GM18858 (cell line): ENCODE measurements around the gene PRCP.
"Not testable (repeated sequence)": the region's sequence is repeated elsewhere in the genome, so short reads cannot be mapped to it uniquely, and the experiment has no call there.

Experiments used
- ATAC-seq: cut with Tn5 transposase; IDR thresholded peaks from one replicate; pipeline ENCODE4 v1.9.1; 2021; ENCODE audit not compliant: unreplicated experiment

The PRCP gene

DNA sequence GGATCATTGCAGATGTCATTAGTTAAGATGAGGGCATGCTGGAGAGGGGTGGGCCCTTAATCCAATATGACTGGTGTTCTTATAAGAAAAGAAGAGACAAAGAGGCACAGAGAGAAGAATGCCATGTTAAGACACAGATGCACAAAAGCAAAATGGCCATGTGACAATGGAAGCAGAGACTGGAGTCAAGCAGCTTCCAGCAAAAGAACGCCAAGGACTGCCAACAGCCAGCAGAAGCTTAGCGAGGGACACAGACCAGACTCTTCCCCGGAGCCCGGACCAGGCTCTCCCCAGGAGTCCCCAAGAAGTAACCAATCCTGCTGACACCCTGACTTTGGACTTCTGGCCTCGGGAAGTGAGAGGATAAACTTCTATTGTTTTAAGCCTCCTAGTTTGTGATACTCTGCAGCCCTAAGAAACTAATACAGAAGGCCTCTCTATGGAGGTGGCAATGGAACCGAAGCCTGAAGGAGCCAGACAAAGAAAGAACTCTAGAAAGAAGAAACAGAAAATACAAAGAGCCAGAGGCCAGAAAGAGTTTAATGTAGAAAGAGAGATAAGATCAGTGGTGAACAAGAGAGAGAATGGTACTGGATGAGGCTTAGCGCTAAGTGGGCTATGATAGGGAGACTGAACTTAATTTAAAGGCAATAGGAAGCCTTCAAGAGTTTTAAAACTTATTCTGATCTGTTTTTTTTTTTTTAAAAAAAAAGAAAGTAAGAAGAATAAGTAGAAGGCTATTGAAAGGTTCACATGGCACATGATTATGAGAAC, 27.7 kb downstream of the PRCP start:
- ATAC-seq: no peak

DNA sequence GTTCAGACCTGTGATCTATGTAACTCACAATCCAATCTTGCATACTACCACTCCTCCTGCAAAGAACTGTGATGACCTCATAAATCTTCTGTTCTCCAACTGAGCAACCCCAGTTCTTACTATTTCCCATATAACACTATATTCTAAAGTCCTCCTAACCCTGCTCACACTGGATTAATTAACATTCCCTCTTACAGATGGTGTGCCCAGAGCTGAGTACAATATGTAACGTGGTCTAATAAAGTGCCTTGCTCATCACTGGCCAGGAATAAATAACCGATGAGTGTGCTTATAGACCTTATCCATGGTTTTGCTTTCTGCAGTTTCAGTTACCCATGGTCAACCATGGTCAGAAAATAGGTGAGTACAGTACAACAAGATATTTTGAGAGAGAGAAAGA, 28.6 kb downstream of the PRCP start:
- ATAC-seq: no peak

DNA sequence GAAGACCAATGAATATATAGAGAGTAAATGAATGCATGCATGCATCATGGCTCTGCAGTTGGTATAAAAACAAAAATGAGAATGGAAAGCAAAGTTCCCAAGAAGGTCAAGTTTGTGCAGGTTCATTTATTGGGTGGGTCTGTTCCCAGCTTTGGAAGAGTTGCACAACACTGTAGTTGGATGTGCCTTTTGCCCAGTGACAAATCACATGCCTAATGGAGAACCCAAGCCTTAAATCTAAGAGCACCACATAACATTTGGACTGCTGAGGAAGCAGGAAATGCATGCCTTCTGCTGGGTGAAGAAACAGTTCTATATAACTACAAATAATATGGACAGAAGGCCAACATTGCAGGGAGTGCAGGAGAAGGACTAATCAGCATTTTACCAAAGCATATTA, 30.6 kb downstream of the PRCP start:
- ATAC-seq: no peak

DNA sequence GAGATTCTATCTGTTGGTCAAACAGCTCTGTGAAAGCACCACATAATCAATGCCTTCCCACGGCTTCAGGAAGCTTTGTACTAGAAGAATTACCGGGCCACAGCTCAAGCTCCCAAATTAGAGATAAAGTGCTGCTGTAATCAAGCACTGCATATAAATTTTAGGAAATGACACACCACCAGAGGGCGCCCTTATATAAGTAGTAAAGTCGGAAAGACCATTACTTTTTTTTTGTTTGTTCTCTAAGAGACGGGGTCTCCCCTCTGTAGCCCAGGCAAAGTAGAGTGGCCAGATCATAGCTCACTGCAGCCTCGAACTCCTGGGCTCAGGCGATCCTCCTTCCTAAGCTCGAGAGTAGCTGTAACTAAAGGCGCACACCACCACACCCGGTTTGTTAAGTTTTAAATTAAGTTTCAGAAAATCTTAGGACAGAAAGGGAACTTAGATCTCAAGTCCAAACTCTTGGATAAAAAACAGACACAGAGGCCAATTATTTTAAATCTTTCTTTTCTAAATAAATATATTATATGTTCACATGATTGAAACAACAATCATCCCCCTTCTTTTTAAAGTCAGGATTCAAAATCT, 32.6 kb downstream of the PRCP start:
- ATAC-seq: no peak

DNA sequence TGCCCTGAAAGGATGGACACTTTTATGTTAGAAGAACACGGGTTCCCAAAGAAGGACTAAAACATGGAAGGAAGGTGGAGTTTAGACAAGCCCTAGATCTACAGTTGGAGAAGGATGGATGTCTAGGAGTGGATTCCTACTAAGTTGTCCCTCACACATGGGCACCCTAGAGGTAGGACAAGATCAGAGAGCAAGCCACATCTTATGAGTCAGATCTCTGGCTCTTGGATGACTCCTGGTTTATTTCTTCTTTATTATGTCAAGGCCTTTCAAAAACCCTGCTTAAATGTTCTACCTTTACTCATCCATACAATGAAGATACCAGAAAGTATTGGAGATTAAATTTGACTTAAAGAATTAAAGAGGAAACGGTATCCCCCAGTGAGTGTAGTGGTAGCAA, 34.4 kb downstream of the PRCP start:
- ATAC-seq: no peak

DNA sequence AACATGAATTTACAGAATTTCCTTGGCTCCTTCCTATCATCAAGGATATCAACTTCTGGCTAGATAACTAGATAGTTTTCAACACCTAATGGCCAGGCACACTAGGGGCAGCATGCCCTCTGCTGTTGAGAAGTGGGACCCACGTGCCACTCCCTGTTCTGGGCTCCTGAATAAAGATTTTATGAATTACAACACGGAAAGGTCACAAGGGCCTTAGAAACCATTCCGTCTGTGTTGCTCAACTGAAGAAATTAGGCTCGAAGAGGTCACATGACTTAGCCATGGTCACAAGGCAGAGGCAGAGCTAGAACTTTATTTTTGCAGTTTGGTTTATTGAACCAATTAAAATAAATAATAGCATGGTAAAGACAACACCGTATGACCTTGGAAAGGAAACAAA, 36.0 kb downstream of the PRCP start:
- ATAC-seq: no peak

DNA sequence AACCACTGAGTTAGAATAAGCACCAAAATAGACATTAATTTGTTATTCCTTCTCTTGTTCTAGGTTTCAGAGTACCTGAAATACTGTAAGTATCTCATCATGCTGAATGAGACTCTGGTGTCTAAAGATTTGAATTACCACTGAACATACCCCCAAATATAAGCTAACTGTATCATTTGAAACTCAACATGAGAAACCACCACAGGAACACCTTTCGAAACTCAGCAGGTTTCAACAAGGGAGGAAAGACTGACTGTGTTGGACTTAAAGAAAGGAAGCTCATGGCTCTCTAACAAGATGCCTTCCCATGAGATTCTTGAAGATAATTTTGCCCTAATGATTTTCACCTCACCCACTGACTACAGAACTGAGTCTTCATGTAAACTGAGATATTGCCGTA, 37.0 kb downstream of the PRCP start:
- no peak for ATAC-seq

DNA sequence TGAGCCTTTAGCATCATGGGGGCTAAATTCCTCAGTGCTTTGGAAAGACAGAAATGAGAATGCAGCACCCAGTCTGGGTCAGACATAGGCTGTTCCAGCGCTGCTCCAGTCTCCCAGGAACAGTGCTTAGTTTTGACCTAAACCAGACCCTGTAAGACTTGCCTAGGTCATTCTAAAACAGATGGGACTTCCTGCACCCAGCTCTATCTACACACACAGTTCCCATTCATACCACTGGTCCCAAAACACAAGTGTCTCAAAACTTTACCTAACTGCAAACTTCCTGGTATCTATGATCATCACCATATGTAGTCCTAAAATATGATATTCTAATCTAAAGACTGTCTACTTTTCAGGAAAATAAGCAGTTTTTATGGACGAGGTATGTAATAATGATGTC, 37.9 kb downstream of the PRCP start:
- ATAC-seq: no peak

DNA sequence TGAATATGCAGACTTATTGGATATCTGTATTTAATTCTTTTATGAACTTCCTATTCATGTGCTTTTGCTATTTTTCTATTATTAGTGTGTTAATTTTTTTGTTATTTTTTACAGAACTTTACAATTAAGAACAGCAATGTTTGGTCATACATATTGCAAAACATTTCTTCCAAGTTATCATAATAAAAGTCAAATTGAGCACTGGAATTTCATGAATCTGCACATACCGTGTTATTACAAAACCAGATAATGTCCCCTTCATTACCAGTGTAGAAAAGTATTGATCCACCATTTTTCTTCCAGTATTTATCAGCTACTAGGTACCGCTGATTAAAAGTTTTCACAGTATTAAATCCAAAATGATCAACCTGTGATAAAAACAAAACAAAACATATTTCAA, 40.5 kb downstream of the PRCP start:
- ATAC-seq: no peak

DNA sequence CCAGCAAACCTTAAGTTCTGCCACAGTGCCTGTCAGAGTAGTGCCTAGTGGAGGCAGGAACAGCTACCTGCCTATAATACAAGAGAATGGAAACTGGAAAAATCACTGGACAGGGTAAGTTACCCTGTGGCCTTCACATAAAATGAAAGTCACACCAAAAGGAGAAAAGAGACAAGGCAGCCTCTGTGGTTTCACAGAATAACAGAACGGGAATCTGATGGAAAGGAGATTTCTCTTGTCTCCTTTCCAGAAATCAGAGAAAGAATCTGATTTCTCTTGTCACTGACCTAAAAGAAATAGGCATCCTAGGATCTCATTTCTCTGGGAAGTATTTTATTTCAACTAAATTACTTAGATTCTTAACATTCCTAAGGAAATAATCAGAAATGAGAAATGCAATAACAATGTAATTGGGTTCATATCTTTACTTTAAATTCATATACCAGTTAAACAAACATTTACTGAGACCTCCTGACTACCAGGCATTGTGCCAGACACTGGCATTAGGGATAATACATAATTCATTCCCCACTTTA, 41.6 kb downstream of the PRCP start:
- ATAC-seq: no peak

DNA sequence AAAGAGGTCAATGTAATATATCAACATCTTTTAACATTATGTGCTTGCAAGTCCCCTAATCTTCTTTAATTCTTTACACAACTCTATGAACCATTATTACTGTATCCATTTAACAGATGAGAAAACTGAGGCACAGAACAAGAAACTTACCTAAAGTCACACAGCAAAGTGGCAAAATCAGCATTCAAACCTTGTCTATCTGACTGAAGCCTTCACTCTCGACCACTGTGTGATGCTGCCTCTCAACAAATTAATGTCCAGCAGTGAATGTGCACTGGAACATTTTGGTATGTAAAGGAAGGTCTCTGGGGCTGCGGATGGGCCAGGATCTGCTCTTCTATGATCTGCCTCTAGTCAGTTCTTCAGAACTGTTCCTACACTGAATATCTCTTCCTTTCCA, 42.1 kb downstream of the PRCP start:
- ATAC-seq: no peak

DNA sequence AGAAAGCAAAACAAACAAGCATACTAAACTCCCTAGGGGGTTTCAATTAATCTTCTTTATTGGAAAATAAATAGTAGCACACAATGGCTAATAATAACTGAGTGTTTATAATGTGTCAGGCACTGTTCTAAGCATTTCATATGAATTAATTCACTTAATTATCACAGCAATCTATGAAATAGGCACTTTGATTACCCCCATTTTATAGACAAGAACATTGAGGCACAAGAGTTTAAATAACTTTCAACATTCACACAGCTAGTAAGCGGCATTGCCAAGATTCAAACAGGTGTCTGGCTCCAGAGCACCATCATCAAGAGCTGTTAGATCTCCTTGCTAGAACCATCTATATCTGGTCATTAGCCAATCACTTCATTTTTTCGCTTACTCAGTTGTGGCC, 43.1 kb downstream of the PRCP start:
- ATAC-seq: no peak

DNA sequence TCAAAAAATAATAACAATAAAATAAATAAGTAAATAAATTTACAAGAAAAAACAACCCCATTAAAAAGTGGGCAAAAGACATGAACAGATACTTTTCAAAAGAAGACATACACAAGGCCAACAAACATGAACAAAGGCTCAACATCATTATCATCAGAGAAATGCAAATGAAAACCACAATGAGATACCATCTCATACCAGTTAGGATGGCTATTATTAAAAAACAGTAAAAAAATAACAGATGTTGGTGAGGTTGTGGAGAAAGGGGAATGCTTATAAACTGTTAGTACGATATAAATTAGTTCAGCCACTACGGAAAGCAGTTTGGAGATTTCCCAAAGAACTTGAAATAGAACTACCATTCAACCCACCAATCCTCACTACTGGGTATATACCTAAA, 44.6 kb downstream of the PRCP start:
- no peak for ATAC-seq

DNA sequence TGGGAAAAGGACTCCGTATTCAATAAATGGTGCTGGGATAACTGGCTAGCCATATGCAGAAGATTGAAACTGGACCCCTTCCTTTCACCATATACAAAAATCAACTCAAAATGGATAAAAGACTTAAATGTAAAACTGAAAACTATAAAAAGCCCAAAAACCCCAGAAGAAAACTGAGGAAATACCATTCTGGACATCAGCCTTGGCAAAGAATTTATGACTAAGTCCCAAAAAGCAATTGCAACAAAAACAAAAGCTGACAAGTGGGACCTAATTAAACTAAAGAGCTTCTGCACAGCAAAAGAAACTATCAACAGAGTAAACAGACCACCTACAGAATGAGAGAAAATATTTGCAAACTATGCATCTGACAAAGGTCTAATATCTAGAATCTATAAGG, 45.3 kb downstream of the PRCP start:
- ATAC-seq: not testable (repeated sequence)

DNA sequence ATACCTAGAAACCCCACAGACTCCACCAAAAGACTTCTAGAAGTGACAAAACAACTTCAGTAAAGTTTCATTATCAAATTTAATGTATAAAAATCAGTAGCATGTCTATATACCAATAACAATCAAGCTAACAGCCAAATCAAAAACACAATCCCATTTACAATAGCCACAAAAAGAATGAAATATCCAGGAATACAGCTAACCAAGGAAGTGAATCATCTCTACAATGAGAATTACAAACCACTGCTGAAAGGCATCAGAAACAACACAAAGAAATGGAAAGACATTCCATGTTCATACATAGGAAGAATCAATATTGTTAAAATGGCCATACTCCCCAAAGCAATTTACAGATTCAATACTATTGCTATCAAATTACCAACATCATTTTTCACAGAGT, 46.0 kb downstream of the PRCP start:
- no peak for ATAC-seq

DNA sequence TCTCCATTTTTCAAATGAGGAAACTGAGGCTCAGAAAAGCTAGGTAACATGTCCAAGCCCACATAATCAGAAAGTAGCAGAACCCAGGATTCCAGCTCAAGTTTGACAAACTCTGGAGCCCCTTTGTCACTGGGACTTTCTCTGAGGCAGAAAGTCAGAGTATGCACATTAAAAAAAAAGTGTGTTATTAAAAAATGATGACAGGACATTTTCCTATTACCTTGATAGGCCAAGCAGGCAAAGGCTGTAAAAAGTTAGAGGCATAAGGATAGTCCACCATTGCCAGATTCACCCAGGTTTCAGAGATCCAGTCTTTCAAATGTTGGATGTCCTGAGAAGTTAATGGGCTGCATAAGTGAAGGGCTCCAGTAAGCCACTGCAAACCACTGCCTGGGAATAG, 51.4 kb downstream of the PRCP start:
- no peak for ATAC-seq

DNA sequence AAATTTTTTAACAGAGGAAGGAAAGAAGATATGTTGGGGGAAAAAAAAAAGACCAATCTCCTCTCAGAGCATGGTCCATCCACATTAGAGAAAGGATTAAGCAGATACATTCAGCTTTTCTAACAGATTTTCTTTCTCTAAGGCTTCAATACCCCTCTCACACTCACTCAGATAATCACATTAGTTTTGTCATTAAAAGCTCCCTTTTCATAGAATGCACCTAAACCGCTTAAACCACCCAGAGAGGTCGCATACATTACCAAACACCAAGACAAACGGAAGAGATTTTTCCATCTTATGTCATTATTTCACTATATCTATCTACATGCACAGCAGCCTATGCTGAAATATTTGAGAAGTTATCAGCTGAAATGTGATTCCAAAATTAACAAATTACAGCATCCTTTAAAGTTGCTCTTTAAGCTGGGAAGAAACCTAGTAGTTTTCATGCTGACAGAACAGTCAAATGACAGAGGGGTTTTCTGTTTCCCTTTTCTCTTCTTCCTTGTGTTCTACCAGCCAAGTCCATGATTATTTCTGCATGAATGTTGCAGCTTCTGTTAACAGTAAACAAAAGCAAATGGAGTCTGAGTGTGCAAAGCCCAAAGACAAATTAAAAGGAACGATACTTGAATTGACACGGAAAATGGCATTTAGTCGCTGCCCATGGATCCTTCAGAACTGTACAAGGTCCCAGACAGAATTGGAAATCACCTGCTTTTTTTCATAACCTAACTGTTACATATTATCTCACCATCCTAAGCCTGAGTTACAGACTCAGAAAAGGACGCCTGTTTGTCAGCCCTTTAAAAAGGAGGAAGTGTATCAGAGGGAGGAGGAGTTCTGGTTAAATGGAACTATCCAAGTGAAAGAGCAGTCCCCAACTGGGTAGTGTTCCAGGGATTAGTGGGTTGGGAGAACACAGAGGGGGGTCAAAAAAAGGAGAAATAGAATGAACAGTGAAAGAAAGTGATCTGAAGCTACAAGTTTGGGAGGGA, 54.6 kb downstream of the PRCP start:
- ATAC-seq: no peak

DNA sequence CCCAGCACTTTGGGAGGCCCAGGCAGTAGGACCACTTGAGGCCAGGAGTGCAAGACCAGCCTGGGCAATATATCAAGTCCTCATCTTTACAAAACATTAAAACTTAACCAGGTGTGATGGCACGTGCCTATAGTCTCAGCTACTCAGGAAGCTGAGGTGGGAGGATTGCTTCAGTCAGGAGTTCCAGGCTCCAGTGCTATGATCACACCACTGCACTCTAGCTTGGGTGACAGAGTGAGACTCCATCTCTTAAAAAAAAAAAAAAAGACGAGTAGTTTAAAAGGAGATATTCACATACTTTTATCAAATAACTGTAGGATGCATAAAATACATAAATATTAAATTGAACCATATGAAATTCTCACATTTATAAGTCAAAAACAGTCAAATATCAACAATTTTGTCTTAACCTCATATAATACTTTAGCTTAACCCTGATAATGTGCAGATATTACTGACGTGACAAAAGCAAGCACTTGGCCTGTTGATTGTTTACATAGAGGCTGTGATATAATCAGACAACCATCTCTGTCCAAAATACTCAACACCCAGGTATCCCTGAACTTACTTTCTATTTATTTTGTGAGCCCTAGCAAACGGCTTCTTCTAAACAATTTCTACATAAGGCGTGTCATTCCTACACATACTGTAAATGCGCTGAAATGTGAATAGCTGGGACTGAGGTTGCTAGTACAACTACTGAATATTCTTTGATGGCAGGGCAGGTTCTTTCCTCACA, 57.0 kb downstream of the PRCP start:
- no peak for ATAC-seq

DNA sequence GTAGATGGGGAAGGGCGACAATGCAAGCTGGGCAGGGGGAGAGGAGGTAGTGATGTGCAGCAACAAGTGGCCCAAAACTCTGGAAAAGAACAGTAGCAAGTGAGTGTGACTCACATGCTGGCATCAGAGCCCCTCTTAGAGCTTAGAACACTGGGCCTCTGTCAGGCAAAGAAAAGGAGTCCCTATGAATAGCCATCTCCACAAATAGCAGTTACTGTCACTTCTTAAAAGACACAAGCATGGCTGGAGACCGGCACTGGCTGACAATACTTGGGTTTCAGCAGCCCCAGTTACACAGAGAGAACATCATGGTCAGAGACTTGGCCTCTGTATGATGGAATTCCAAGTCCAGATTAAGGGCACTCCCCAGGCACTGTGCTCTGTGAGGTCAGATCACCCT, 58.2 kb downstream of the PRCP start:
- no peak for ATAC-seq

DNA sequence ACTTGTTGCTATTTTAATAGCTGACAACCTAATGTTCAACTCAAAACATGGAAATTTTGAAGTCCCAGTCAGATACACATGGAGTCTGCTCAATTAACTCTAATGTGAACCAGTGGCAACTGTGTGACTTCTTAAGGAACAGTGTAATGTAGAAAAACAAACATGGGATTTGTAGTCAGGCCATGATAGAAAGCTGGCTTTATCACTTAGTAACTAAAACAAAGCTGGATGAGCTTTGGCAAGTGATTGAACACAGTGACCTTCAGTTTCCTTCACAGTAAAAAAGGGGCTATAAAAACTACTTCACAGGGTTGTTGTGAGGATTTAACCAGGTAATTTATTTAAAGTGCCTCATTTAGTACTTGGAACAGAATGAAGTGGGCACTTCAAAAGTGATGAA, 62.6 kb downstream of the PRCP start:
- ATAC-seq: no peak

DNA sequence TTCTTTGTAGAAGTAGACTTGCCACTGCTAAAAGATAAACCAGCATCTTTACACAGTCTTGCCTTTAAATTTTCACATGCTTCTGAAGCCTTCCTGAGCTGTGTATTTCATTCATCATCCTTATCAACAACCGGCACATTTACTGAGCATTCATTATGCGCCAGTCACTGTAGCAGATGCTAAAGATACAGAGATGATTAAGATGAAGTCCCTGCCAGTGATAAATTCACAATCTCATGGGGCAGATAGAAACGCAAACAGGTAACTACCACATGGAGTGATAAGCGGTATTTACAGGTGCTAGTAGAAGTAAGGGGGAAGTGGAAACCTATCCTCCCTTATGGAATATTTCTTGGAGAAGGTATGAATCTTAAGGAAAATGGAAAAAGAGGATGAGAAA, 67.2 kb downstream of the PRCP start:
- no peak for ATAC-seq
